T-helper 9 cell (primary cell): ENCODE results near the gene ALPK3.
"Not testable (repeated sequence)": the region's sequence is repeated elsewhere in the genome, so short reads cannot be mapped to it uniquely, and the experiment has no call there.

Experiments used
- DNase-seq: peaks from one replicate; pipeline ENCODE4 v3.0.0-alpha.2; 2020

Gene ALPK3

DNA sequence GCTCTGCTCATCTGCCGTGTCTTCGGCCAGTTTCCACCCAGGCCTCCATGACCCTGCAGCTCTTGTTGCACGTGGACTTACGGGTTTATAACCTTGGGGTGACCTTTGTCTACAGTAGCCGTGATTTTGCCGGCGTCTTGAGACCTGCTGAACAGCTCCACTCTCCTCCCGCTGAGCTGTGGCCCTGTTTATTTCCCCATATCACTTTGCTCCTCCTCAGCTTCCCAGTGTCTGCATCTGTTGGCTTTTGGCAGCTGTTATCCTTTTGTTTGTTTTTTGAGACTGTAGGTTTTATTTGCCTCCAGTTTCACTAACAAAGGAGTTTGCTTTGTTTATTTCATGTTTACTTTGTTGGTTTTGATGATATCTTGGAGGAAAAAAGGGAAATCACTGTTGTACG, 38.0 kb downstream of the ALPK3 start:
- no peak for DNase-seq

GRCh38 chr15:84855765-84856164, 38.6 kb downstream of the ALPK3 start:
- DNase-seq: no peak

- no peak for DNase-seq
These were observed 39.7 kb downstream of the ALPK3 start for GRCh38 chr15:84856731-84857417.

- no peak for DNase-seq
These were observed 40.4 kb downstream of the ALPK3 start for GRCh38 chr15:84857418-84858004.

DNA sequence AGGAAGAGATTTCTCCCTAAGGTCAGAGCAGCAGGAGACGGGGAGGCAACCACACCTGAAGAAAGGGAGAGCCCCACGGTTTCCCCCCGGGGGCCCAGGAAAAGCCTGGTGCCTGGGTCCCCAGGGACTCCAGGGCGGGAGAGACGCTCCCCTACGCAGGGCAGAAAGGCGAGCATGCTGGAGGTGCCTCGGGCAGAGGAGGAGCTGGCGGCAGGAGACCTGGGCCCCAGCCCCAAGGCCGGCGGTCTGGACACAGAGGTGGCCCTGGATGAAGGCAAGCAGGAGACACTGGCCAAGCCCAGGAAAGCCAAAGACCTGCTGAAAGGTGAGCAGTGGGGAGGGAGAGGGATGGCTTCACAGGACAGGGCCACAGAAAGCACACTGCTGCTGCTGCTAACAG, 41.1 kb downstream of the ALPK3 start:
- DNase-seq: no peak

- no peak for DNase-seq
These were observed 42.0 kb downstream of the ALPK3 start for GRCh38 chr15:84859144-84859543.

GRCh38 chr15:84859651-84860050, 42.5 kb downstream of the ALPK3 start:
- DNase-seq: no peak

DNA sequence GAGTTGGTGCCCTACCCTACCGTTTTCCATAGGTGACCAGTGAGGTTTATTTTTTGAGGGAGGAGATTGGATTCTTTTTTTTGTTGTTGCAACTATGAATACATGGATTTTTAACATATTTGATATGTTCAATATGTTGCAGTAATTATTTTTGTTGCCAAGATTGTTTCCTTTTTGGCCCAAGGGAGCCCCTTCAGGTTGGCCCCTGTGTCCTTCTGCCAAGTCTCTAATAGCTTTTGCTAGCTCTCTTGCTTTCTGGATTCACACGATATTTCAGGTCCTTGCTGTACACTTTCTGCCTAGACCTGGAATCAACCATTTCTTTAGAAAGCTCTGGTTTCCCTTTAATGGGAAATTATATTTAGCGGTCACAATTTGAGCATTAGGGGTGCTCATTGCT, 44.6 kb downstream of the ALPK3 start:
- DNase-seq: no peak

- DNase-seq: no peak
These were observed 45.2 kb downstream of the ALPK3 start for GRCh38 chr15:84862214-84862975.

GRCh38 chr15:84863565-84864443, 46.6 kb downstream of the ALPK3 start:
- DNase-seq: no peak

GRCh38 chr15:84864444-84864795, 47.3 kb downstream of the ALPK3 start:
- no peak for DNase-seq

GRCh38 chr15:84865074-84865569, 48.0 kb downstream of the ALPK3 start:
- no peak for DNase-seq

- DNase-seq: no peak
These were observed 51.1 kb downstream of the ALPK3 start for GRCh38 chr15:84868037-84868880.

DNA sequence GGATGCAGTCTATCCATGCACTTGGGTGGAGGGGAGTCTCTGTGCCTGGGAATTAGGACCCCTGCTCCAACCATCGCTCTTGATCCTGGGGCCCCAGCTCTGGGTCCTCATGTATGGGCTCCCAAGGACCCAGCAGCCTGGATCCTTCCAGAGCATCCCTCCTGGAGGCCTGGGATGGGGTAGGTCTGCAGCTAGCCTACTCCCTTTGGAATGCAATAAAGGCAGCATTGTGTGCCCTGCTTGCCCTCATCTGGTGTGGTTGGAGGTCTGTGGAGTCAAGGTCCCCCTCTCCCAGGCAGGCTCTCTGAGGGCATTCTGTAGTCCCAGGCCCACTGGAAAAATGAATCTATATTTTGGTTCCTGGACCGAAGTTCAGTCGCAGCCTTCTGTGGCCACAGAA, 52.4 kb downstream of the ALPK3 start:
- no peak for DNase-seq

- no peak for DNase-seq
These were observed 54.4 kb downstream of the ALPK3 start for GRCh38 chr15:84871428-84871985.

DNA sequence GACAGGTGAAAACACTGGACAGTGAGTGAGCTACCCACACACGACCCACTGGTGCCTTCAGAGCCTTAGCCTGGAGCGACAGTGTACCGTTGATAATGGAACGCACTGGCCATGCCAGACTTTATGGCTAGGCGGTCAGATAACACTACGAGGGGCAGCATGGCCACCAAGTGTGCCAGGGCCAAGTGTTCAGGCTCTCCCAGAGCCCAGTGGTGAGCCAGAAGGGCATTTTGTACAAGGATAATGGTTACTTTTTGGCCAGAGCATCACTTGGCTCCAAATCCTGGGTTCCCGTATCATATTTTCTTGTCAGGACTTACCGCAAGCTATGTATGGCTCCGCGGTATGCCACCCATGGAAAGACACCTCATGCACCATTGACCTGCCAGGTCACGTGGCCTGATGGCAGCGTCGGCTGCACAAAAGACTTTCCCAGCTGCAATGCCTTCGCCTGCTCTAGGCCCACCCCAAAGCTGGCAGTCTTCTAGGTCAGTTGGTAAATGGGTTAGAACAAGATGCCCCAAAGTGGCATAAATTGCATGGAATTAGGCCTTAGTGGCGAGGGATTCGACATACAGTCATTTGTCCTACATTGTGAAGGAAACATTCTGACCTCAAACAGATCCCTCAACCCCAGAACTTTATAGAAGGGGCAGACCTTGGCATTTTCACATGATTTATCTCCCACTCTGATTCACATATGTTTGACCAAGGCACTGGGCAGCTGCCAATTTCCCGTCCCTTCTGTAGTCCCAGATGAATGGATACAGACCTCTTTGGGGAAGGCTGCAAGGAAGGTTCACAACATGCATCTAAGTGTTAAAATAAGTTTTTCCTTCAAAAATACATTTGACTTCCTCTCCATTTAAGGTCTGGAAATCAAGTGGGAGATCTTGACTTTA, 55.1 kb downstream of the ALPK3 start:
- DNase-seq: no peak

- no peak for DNase-seq
These were observed 56.8 kb downstream of the ALPK3 start for GRCh38 chr15:84873997-84874396.

DNA sequence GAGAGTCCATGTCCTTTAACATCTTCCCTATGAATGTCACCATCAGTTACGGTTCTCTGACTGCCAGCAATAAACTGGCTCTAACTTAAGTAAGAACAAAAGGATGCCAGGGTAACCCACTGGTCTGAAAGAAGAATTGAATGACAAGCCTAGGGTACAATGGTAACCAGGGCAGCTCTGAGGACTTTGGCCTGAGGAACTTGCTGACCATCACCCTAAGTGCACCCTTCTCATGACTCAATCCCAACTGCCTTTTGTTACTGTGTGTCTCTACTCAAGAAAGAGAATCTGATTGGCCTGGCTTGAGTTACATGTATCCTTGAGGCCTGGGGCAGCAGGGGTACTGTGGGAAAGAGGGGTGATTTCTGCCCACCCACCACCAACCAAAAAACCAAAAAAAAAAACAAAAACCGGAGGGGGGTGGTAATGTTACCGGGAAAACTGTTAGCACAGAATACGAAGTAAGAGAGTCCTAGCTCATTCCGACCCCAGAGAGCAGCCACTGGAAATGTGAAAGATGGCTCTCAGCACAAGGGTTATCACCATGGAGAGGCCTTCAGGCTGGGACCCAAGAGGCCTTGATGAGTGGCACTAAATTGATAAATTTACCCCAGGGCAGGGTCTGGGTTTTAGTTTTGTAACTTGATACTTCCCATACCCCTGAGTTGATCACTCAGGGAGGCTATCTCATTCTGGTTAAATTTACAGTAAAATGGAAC, 58.0 kb downstream of the ALPK3 start:
- DNase-seq: no peak

- DNase-seq: no peak
These were observed 59.1 kb downstream of the ALPK3 start for GRCh38 chr15:84876269-84876668.

- not testable (repeated sequence) for DNase-seq
These were observed 60.5 kb downstream of the ALPK3 start for GRCh38 chr15:84877701-84878100.
